HL-60 (cell line): ENCODE results near the gene CORO1C.

Experiments used
- DNase-seq, 2 experiments: peaks; one replicate each; pipeline ENCODE4 v3.0.0-alpha.2; 2010 to 2020; ENCODE audit warnings: low read depth in 1 of 2, low spot score in 1 of 2
- H3K27ac ChIP-seq: fragments of 250-450 bp; sonication (Bioruptor Pico); replicated peaks from 2 replicates; pipeline ENCODE4 v1.5.1; 2020; ENCODE audit warnings: mild to moderate bottlenecking, moderate library complexity
- H3K27me3 ChIP-seq: fragments of 250-450 bp; sonication (Bioruptor Pico); 2 replicates; pipeline ENCODE4 v1.5.1; 2021; ENCODE audit warnings: mild to moderate bottlenecking, moderate library complexity; ENCODE audit not compliant: insufficient read depth, poor library complexity, severe bottlenecking
- H3K4me3 ChIP-seq: replicated peaks from 2 replicates; pipeline ENCODE4 v1.5.1; 2011; ENCODE audit warnings: mild to moderate bottlenecking, control low read depth, low read length; ENCODE audit not compliant: insufficient read depth
- CTCF ChIP-seq: IDR thresholded peaks from one replicate; pipeline ENCODE4 v1.5.1; 2011; ENCODE audit warnings: low read length, control low read depth, inconsistent platforms; ENCODE audit not compliant: insufficient read depth
- GABPA ChIP-seq: IDR thresholded peaks from 2 replicates; pipeline ENCODE4 v1.6.1; 2012; ENCODE audit warnings: low read depth
- POLR2AphosphoS5 ChIP-seq: IDR thresholded peaks from 2 replicates; pipeline ENCODE4 v1.6.1; 2012; ENCODE audit warnings: low read depth
- REST ChIP-seq: IDR thresholded peaks from 2 replicates; pipeline ENCODE4 v1.6.1; 2012; ENCODE audit warnings: low read depth; ENCODE audit not compliant: insufficient replicate concordance
- SPI1 ChIP-seq: IDR thresholded peaks from 2 replicates; pipeline ENCODE4 v1.6.1; 2012; ENCODE audit warnings: low read depth, mild to moderate bottlenecking, borderline replicate concordance

CORO1C gene

GRCh38 chr12:108685469-108686260, 45.7 kb downstream of the CORO1C start:
- Histone ChIP-seq H3K27ac (no peak overlapping the region), H3K4me3 (no peak overlapping the region), H3K27me3 (no peaks in the 10 kb centered on the region)
- TF ChIP-seq CTCF (no peak), REST (no peak), GABPA (no peak), POLR2AphosphoS5 (no peak), SPI1 (no peak)
- DNase-seq: no peak

- no peak overlapping the region for H3K27ac ChIP-seq
- DNase-seq: no peak
- no peaks in the 10 kb centered on the region for H3K27me3 ChIP-seq
- no peak overlapping the region for H3K4me3 ChIP-seq
- TF ChIP-seq REST (no peak), CTCF (no peak), POLR2AphosphoS5 (no peak), GABPA (no peak), SPI1 (peak; percentile 69; the same call in 1 of the 2 replicates)
Measured at GRCh38 chr12:108683906-108684556, 47.3 kb downstream of the CORO1C start.

- Histone ChIP-seq H3K4me3 (no peak overlapping the region), H3K27me3 (no peaks in the 10 kb centered on the region), H3K27ac (no peak overlapping the region)
- DNase-seq: no peak
- no peak for TF ChIP-seq REST
- no peak for TF ChIP-seq POLR2AphosphoS5
- no peak for TF ChIP-seq GABPA
- no peak for TF ChIP-seq CTCF
- no peak for TF ChIP-seq SPI1
Measured at GRCh38 chr12:108681317-108681716, 50.0 kb downstream of the CORO1C start.
